SW480 (cell line): Measurements from ENCODE around the gene RHOF.
A peak's percentile ranks its signal among the peaks of the same experiment; 100 is the strongest.
"Not testable (repeated sequence)": the region's sequence is repeated elsewhere in the genome, so short reads cannot be mapped to it uniquely, and the experiment has no call there.

Source experiments
- DNase-seq: peaks from one replicate; pipeline ENCODE4 v3.0.0-alpha.2; 2016; ENCODE audit warnings: low spot score

The RHOF gene

DNA sequence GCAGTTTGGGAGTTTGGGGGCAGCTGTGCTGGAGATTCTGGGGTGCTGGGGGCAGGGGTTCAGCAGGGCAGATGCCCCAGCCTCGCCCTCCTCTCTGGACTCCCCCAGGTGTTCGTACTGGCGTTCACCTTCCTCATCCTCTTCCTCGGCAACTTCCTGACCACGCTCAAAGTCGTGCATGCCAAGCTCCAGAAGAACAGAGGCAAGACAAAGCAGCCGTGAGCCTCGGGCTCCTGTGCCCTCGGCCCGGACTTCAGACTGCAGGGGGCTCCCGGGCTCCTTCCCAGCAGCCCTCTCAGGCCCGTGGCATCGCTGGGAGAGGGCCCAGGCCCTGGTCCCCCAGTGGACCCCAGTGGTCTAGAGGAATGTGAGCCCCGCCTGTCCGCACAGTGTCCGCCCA is 18.0 kb downstream of the RHOF start:
- DNase-seq: peak; percentile 40

GRCh38 chr12:121774968-121775474 is 18.5 kb downstream of the RHOF start:
- peak; percentile 69 for DNase-seq

DNA sequence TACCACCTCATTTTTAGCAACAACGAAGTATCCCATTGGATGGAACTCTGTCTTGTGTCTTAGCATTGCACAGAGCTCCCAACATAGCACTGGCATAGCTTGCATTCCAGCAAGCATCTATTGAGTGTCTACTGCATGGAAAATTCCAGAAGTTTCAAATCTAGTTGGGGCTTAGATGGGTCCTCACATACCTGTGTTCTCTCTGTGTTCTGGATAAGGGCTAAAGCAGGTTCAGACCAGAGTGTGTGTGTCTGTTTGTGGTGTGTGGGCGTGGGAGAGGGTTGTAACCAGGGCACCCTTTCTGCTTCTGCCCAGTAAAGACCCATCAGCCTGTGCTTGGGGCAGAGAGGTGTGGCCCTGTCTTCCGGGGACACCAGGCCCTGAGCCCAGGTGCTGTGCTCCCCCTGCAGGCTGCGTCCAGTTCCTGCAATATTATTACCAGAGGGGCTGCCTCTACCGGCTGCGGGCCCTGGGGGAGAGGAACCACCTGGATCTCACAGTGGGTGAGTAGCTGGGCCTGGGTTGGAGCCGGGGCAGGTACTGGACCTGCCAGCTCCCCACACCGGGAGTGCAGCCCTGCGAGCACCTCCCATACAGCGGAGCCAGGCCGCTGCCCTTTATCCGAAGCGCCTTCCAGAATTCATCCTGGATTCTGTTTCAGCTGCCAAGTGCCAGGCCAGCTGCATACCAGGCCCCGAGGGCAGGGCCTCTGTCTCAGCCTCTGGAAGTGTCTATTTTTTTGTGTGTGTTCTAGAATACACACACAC is 20.3 kb downstream of the RHOF start:
- peak; percentile 85 for DNase-seq

DNA sequence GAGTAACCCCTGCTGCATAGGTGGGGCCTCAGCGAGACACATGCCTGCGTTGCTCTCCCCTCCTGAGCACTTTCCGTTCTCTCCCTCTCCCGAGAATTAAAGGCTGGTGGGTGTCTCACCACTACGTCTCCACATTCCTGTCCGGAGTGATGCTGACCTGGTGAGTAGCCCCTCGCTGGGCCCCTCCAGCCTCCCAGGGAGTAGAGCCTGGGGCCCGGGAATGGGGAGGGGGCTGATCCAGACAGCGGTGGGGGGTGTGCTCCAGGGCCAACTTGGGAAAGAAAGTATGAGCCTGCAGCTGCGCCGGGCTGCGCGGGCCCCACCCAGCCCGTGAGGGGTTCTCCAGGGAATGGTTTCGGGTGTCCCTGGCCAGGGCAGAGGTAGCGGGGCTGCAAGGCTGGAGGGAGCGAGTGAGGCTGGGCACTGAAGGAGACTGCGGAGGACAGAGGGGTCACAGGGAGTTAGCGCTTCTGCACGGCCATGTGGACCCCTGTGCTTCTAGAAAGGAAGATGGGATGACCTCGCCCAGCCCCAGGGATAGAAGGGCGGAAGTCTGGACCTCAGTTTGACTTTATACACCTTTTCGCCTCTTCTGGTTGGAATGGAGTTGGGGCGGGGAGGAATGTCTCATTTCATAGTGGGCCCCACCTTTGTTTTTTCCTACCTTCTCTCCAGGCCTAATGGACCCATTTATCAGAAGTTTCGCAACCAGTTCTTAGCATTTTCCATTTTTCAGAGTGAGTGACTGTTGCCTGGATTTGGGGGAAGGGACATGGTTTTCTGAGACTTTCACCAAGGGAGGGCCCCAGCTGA is 22.5 kb downstream of the RHOF start:
- no peak for DNase-seq

DNA sequence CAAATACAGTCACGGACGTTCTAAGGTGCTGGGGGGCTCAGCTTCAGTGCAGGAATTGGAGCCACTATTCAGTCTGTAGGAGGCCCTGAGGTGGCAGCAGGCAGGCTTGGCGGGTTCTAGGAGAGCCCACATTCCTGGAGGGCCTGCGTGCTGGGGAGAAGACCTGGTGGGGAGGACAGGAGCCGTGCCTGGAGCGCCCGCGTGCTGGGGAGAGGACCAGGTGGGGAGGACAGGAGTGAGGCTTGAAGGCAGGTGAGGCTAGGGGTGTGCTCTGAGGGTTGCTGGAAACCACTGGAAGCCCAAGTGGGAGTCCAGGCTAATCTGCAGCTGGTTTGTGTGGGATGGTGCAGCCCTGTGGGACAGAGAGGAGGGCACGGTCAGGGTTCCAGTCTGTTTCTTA is 23.1 kb downstream of the RHOF start:
- DNase-seq: no peak

- DNase-seq: no peak
Measured at GRCh38 chr12:121769831-121770301, 23.6 kb downstream of the RHOF start.

- DNase-seq: no peak
Measured at GRCh38 chr12:121769297-121769830, 24.1 kb downstream of the RHOF start.

- no peak for DNase-seq
Measured at GRCh38 chr12:121767525-121768016, 25.9 kb downstream of the RHOF start.

DNA sequence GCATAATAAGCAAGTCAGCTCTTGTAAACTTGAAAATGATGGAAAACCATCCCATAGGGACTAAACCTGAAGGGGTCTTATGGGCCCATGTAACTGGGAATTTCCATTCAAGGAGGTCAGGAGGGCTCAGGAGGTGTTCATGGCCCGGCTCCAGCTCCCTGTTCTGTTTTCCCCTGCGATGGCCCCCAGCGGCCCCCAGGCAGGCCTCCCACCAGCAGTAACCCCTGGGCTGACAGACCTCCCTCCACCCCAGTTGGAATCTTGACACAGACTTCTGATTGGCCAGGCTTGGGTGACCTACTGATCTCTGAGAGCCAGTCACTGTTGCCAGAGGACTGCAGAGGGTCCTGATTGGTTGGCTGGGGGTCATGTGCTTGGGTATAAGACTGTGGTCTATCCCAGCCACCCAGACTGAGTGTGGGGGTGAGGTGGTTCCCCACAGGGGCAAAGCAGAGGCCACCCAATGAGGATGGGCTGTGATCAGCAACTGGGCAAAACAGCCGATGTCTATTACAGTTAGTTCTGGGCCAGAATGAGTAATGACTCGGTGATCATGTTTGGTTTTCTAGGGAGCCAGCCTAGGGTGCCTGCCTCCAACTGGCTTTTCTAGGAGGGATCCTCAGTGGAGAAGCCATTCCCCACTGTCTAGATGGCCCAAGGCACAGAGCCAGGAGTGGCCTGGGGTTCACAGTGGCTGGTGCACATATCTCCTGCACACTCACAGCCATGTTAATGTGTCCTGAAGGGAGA is 27.0 kb downstream of the RHOF start:
- no peak for DNase-seq

DNA sequence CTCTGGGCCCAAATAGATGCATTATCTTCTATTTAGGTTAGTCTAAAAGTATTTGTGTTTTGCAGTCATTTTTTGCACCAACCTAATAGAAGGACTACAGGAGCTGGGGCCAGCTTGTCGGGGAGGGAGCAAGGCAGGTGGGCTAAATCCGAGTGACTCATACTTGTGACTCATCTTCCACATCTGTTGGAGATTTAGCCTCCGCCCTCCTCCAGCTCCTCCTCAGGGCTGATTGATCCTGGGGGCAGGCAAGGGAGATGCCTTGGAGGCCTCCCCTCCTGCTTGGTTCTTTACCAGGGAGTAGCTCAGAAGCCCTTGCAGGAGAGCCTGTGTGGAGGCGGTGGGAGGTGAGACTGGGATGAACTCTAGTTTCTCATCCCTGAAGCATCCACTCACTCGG is 27.9 kb downstream of the RHOF start:
- peak; percentile 76 for DNase-seq

DNA sequence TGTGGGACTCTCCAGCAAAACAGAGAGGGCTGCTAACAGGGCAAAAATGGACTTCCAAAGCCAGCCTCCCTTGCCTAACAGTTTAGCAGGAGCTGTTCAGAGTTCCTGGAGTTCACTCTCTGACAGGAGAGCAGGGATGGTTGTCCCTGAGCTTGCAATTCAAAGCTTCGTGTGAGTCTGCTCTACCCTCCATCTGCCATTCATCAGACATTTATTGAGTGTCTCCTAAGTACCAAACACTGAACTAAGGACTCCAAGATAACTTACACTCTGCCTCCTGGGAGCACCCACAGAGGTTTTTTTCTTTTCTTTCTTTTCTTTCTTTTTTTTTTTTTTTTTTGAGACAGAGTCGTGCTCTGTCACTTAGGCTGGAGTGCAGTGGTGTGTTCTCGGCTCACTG is 28.7 kb downstream of the RHOF start:
- DNase-seq: no peak

DNA sequence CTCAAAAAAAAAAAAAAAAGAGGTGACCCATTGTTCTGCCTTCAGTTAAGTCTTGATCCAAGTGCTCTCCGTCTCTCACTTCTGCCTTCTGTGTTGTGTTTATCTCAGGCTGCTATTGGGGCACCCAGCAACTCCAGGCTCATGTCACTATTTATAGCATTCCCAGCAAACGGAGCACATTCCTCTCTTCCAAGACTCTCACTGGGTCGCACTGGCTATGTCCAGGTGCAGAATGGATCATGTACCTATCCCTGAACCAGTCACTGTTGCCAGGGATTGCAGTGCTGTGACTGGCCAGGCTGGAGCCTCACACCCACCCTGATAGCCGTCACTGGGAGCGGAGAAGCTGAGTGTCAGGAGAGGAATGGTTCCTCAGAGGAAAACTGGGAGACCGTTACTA is 31.2 kb downstream of the RHOF start:
- DNase-seq: no peak

DNA sequence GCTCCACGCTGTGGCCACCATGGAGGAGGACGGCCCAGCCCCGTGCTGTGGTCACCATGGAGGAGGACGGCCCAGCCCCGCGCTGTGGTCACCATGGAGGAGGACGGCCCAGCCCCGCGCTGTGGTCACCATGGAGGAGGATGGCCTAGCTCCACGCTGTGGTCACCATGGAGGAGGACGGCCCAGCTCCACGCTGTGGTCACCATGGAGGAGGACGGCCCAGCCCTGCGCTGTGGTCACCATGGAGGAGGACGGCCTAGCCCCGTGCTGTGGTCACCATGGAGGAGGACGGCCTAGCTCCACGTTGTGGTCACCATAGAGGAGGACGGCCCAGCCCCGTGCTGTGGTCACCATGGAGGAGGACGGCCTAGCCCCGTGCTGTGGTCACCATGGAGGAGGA is 35.0 kb downstream of the RHOF start:
- not testable (repeated sequence) for DNase-seq

DNA sequence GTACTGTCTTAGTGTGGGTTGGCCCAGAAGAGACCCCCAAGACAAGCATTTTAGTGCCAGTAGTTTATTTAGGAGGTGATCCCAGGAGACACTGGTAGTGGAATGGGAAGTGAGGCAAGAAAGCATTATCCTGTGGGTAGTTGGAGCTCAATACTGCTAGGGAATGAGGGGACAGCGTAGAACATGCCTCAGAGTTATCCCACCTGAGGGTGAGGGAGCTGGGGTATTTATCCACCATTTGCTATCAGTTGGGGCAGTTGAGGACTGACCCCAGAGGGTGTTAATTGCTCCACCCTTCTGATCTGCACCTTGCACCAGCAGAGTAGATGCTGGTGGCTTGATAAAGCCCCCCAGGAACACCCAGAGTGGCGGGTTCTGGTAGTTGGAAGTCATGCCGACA is 37.9 kb downstream of the RHOF start:
- no peak for DNase-seq

DNA sequence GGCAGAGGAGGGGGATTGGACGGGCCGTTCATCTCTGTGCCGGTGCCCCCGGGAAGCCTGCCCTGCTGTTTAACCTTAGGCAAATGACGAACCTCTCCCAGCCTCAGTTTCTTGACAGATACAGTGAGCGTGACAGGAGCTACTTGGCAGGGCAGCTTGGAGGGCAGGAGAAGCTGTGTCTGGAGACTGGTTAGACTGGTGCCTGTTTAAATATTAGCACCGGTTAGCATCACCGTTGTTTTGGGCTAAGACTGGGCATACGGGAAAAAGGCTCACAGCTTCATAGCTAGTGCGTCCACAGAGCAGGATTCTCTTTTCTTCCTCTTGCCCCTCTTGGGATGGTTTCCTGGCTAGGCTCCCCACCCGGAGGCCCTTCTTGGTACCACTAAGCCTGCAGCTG is 38.7 kb downstream of the RHOF start:
- DNase-seq: no peak

DNA sequence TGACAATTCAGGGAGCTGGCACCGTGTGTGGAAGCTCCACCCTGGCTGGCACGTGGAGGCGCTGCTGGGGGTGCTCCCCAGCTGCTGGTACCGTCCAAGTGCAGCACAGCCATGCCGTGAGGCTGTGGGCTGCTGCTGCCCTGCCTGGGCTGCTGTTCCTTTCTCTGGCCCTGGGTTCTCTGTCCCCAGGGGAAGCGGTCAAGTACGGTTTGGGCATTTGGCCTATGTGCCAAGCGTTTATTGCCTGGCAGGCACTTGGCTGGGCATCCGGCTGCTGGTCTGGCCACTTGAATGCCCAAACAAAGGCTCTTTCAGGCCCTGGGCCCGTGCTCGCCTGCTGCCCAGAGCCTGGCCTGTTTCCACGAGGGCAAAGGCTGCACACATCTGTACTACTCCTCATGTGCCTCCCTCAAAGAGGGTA is 39.6 kb downstream of the RHOF start:
- DNase-seq: no peak

DNA sequence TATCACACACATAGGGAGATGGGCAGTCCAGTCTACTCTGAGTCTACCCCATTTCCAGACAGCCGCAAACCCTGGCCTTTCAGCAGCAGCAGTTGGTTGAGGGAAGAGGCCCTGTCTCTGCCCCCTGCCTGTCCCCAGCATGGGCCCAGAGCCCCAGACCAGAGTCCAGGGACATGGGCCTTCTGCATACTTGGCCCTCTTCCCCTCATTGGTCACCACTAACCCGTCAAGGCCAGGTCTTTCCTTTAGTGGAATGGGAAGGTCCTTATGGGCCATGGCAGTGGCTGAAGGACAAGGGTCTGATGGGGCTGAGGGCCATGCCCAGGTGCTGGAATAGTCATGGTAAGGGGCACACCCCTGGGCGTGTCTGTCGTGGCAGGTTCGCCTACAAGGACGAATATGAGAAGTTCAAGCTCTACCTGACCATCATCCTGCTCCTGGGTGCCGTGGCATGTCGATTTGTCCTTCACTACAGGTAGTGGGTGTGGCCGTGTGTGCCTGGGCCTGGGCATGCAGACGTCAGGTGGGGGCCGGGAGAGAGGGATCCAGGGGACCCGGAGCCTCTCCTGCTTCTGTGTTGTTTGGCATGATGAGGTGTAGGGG is 41.6 kb downstream of the RHOF start:
- no peak for DNase-seq

GRCh38 chr12:121751034-121751433 is 42.5 kb downstream of the RHOF start:
- no peak for DNase-seq

GRCh38 chr12:121750507-121750955 is 43.0 kb downstream of the RHOF start:
- DNase-seq: no peak

- DNase-seq: no peak
Measured at GRCh38 chr12:121749267-121749666, 44.2 kb downstream of the RHOF start.

- peak; percentile 55 for DNase-seq
Measured at GRCh38 chr12:121748571-121749265, 44.8 kb downstream of the RHOF start.
